Left cardiac atrium (tissue), 4 donors: ENCODE data around the gene SYNPO2. TPM values are rescaled to one million over a fixed set of nuclear protein-coding genes. Genes with fewer than 3 reads are reported as not detected.
"Not testable (repeated sequence)": the region's sequence is repeated elsewhere in the genome, so short reads cannot be mapped to it uniquely, and the experiment has no call there.

Source experiments
- ATAC-seq, 2 donors: fragments of 200-7000 bp; cut with Tn5 transposase; one replicate each; pipeline ENCODE4 v1.9.1; 2020; ENCODE audit warnings: mild to moderate bottlenecking in 2 of 2, moderate library complexity in 2 of 2
- DNase-seq: peaks from one replicate; pipeline ENCODE4 v3.0.0-alpha.2; 2020
- intact Hi-C, 2 donors: fragments of 100-400 bp; cut with DNase I; formaldehyde crosslinking; loops; one replicate each; pipeline versions ENCODE4 v1.14.1 to v1.15.1; 2022 to 2023
- total RNA-seq, 2 donors: library from RNA; stranded (reverse); fragmentation: NEBNext Ultra II Directional; extraction: Animal tissue kit (Norgen Biotek cat#: 25700); gene quantifications; one replicate each; pipeline ENCODE4 v1.2.1, GENCODE V29; 2021
- donor health status: DM: no; HTN: yes; CAD: no.
- donor health status: DM: no; HTN: yes; CAD: no; lungs with severe emphysema.
- donor health status: DM: yes; HTN: yes; CAD: no.
- donor health status: Dilated cardiomyopathy.

The SYNPO2 gene
- total RNA-seq, 2 donors from 2014 or later, result 67.6 to 94.4 TPM

- no peak for ATAC-seq
- intact Hi-C loops, result no loop called here
- no peak for DNase-seq
Observed at GRCh38 chr4:119034276-119035008, 145.8 kb downstream of the SYNPO2 start.

GRCh38 chr4:119035951-119036737 is 147.5 kb downstream of the SYNPO2 start:
- DNase-seq (peak; percentile 45), ATAC-seq (no peak)
- intact Hi-C loops, result no loop called here

- intact Hi-C loops, result no loop called here
- no peak for ATAC-seq
- no peak for DNase-seq
Observed at GRCh38 chr4:119037709-119038108, 149.1 kb downstream of the SYNPO2 start.

GRCh38 chr4:119038116-119038841 is 149.6 kb downstream of the SYNPO2 start:
- ATAC-seq (no peak), DNase-seq (no peak)
- intact Hi-C loops, result no loop called here

- ATAC-seq, result no peak
- no peak for DNase-seq
- intact Hi-C loops, result no loop called here
Observed at GRCh38 chr4:119039160-119039559, 150.5 kb downstream of the SYNPO2 start.

- DNase-seq, result no peak
- no peak for ATAC-seq
- intact Hi-C loops, result loop anchor here (5.0 to 10.0 kb wide), 2 partner anchors 95 to 248 kb away; partner anchors contain the start of gene MYOZ2 (in 1 of the 2)
Observed at GRCh38 chr4:119039779-119040178, 151.1 kb downstream of the SYNPO2 start.

- no peak for DNase-seq
- ATAC-seq, result no peak
- intact Hi-C loops, result loop anchor here (5.0 to 10.0 kb wide), 2 partner anchors 95 to 247 kb away; partner anchors contain the start of gene MYOZ2 (in 1 of the 2)
Observed at GRCh38 chr4:119040261-119040660, 151.6 kb downstream of the SYNPO2 start.

- intact Hi-C loops, result loop anchor here (5.0 to 10.0 kb wide), 2 partner anchors 94 to 247 kb away; partner anchors contain the start of gene MYOZ2 (in 1 of the 2)
- DNase-seq (no peak), ATAC-seq (peak; percentile 28 to 54)
Observed at GRCh38 chr4:119040694-119041185, 152.1 kb downstream of the SYNPO2 start.

- no peak for DNase-seq
- intact Hi-C loops, result loop anchor here (5.0 to 10.0 kb wide), 2 partner anchors 93 to 246 kb away; partner anchors contain the start of gene MYOZ2 (in 1 of the 2)
Observed at GRCh38 chr4:119041396-119041795, 152.7 kb downstream of the SYNPO2 start.

GRCh38 chr4:119041951-119042560 is 153.4 kb downstream of the SYNPO2 start:
- DNase-seq (peak; percentile 34), ATAC-seq (peak; percentile 65 to 77)
- intact Hi-C loops, result loop anchor here (5.0 to 10.0 kb wide), 2 partner anchors 93 to 245 kb away; partner anchors contain the start of gene MYOZ2 (in 1 of the 2)

More at GRCh38 chr4:119041396-119041795, 152.7 kb downstream of the SYNPO2 start:
- no peak for ATAC-seq

GRCh38 chr4:119046263-119046662 is 157.6 kb downstream of the SYNPO2 start:
- intact Hi-C loops, result loop anchor here (1.0 to 10.0 kb wide), 3 partner anchors 35 to 89 kb away; partner anchors contain the start of gene MYOZ2 (in 2 of the 2)
- ATAC-seq, result peak; percentile 94 to 96
- peak; percentile 82 for DNase-seq

- not testable (repeated sequence) for DNase-seq
- intact Hi-C loops, result loop anchor here (2.0 to 10.0 kb wide), 2 partner anchors 34 to 88 kb away; partner anchors contain the start of gene MYOZ2 (in 1 of the 2)
- ATAC-seq, result peak; percentile 8 to 58
Observed at GRCh38 chr4:119047059-119047458, 158.4 kb downstream of the SYNPO2 start.

GRCh38 chr4:119048446-119048845 is 159.8 kb downstream of the SYNPO2 start:
- DNase-seq (no peak), ATAC-seq (no peak)
- intact Hi-C loops, result loop anchor here in 1 of 2 donors (10.0 kb wide), 1 partner anchor 86 kb away; the partner anchor contains the start of gene MYOZ2

GRCh38 chr4:119049342-119049741 is 160.7 kb downstream of the SYNPO2 start:
- no peak for ATAC-seq
- intact Hi-C loops, result loop anchor here in 1 of 2 donors (10.0 kb wide), 1 partner anchor 85 kb away; the partner anchor contains the start of gene MYOZ2
- no peak for DNase-seq

GRCh38 chr4:119050527-119051090 is 162.0 kb downstream of the SYNPO2 start:
- no peak for DNase-seq
- intact Hi-C loops, result no loop called here
- no peak for ATAC-seq

- DNase-seq (no peak), ATAC-seq (peak in 1 of 2 donors; percentile 42)
- intact Hi-C loops, result no loop called here
Observed at GRCh38 chr4:119053245-119053644, 164.6 kb downstream of the SYNPO2 start.

- intact Hi-C loops, result no loop called here
- ATAC-seq (peak in 1 of 2 donors; percentile 52), DNase-seq (no peak)
Observed at GRCh38 chr4:119053997-119054396, 165.3 kb downstream of the SYNPO2 start.

- ATAC-seq (no peak), DNase-seq (no peak)
- intact Hi-C loops, result no loop called here
Observed at GRCh38 chr4:119057417-119057816, 168.8 kb downstream of the SYNPO2 start.
